ENCODE measurements around the gene PRKCE.

DNA sequence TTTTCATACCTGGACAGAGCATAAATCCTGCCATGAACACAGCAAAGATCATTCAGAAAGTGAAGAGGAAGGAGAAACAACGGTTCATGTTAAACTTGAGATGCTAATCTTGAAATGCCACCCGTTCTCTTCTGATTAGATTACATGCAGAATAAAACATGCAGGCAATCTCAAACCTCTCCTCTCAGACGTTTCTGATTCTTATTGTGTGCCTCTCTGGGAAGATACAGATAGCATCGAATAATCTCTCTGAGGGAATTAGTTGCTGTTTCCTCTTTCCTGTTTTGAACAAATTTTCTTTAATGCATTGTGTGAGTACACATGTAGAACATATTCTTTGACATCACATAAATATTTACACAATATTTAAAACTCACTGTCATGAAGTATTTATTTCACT lies 313.4 kb downstream of the PRKCE start:
- TF ChIP-seq, protein P1, sequence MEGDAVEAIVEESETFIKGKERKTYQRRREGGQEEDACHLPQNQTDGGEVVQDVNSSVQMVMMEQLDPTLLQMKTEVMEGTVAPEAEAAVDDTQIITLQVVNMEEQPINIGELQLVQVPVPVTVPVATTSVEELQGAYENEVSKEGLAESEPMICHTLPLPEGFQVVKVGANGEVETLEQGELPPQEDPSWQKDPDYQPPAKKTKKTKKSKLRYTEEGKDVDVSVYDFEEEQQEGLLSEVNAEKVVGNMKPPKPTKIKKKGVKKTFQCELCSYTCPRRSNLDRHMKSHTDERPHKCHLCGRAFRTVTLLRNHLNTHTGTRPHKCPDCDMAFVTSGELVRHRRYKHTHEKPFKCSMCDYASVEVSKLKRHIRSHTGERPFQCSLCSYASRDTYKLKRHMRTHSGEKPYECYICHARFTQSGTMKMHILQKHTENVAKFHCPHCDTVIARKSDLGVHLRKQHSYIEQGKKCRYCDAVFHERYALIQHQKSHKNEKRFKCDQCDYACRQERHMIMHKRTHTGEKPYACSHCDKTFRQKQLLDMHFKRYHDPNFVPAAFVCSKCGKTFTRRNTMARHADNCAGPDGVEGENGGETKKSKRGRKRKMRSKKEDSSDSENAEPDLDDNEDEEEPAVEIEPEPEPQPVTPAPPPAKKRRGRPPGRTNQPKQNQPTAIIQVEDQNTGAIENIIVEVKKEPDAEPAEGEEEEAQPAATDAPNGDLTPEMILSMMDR (IDR thresholded peaks at IDR 0.05) = no peak
- no peak for TF ChIP-seq POLR2AphosphoS5 (IDR thresholded peaks at IDR 0.05; ENCODE audit: low read depth, low read length)
